Measurements from ENCODE around the gene GARRE1. TPM values are rescaled to one million over a fixed set of nuclear protein-coding genes. Genes with fewer than 3 reads are reported as not detected.

The GARRE1 gene
- total and polyA plus RNA-seq, 2 of the 4 experiments (the other 2 are of a cell fraction), result 13.8 to 16.9 TPM

DNA sequence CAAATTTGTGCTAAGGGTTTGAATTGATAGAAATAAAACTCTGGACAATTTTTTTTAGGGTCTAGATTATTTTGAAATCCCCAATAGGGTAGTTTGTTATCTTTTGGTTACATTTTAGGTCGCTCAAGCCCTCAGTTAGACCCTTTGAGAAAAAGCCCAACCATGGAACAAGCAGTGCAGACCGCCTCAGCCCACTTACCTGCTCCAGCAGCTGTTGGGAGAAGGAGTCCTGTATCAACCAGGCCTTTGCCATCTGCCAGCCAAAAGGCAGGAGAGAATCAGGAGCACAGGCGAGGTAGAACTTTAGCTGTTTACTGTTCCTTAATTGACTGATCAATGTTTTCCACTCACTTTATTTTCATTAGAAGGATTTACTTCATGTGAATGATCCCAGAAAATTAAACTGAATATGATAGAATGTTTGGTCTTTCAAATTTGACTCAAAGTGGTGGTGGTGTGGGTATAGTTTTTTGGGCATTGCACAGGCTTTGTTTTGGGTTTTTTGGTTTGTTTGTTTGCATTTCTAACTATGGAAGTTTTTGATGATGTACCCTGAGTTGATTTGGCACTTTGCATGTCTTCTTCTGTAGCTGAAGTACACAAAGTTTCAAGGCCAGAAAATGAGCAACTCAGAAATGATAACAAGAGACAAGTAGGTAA is 39.2 kb upstream of the GARRE1 start:
- Histone ChIP-seq H4K8ac (ENCODE audit: low read depth in 2 of 2, low read length in 2 of 2) (no peak overlapping the region), H3K9me1 (ENCODE audit: insufficient read depth, low read length) (peaks cover 5% of the 10 kb centered on the region), H3K27me3 (ENCODE audit: control insufficient read depth, insufficient read depth, low read length) (no peaks in the 10 kb centered on the region), H4K20me1 (ENCODE audit: insufficient read depth, low read length) (peaks cover 55% of the 10 kb centered on the region), H4K5ac (ENCODE audit: low read depth, low read length) (no peak overlapping the region), H3K56ac (ENCODE audit: extremely low read depth, insufficient read depth, low read length) (no peak overlapping the region), H3K18ac (ENCODE audit: low read depth, low read length) (no peak overlapping the region), H3K23ac (ENCODE audit: low read depth, low read length) (no peak overlapping the region), H2AK5ac (ENCODE audit: low read depth, low read length) (no peak overlapping the region), H3K4me1 (ENCODE audit: control insufficient read depth, insufficient read depth, low read length) (peaks cover 5% of the 10 kb centered on the region), H3K4me3 (ENCODE audit: insufficient read depth, low read depth, low read length) (no peak overlapping the region), H3K27ac (ENCODE audit: insufficient read depth, low read length) (no peak overlapping the region), H3K14ac (replicated peaks; ENCODE audit: low read depth, low read length) (no peak overlapping the region), H2BK5ac (ENCODE audit: low read depth, low read length, poor library complexity, severe bottlenecking) (no peak overlapping the region), H3K9me3 (ENCODE audit: control insufficient read depth, insufficient read depth, low read length) (no peaks in the 10 kb centered on the region), H2BK120ac (ENCODE audit: low read depth, low read length) (no peak overlapping the region), H3K36me3 (ENCODE audit: control insufficient read depth, insufficient read depth, low read length) (peaks cover 32% of the 10 kb centered on the region), H3K9ac (ENCODE audit: low read depth, low read length) (no peak overlapping the region), H2BK15ac (ENCODE audit: low read depth, low read length) (no peak overlapping the region), H3K4ac (ENCODE audit: low read depth, low read length) (no peak overlapping the region), H2BK20ac (ENCODE audit: low read depth, low read length) (no peak overlapping the region), H4K91ac (ENCODE audit: insufficient read depth, low read depth, low read length) (no peak overlapping the region), H3K4me2 (ENCODE audit: low read depth, low read length) (no peak overlapping the region), H3K79me1 (ENCODE audit: low read depth in 1 of 2, low read length in 2 of 2) (peaks cover 18 to 63% of the 10 kb centered on the region in 2 experiments), H2AFZ (replicated peaks; ENCODE audit: low read length, poor library complexity) (no peak overlapping the region), H2AK9ac (replicated peaks; ENCODE audit: low read depth, low read length, poor library complexity) (no peak overlapping the region)
- in situ Hi-C loops (cut with MboI; ENCODE audit: low sequenced_read_pairs), result no loop called here
- BruUV-seq (replicated peaks), result no TSS peak
- ATAC-seq (ENCODE audit: low read depth) (no peak), DNase-seq (no peak)
- intact Hi-C loops (cut with micrococcal nuclease), result no loop called here
- TF ChIP-seq MAFK (IDR thresholded peaks at IDR 0.05; ENCODE audit: low read depth, low read length) (no peak), SMC3 (IDR thresholded peaks at IDR 0.05; ENCODE audit: low read depth, low read length) (no peak), FOS (IDR thresholded peaks at IDR 0.05; ENCODE audit: low read depth, low read length) (no peak), NFE2L2 (IDR thresholded peaks at IDR 0.05; ENCODE audit: low read depth, low read length) (no peak), RAD21 (IDR thresholded peaks at IDR 0.05; ENCODE audit: low read length) (no peak), POLR2A (IDR thresholded peaks at IDR 0.05; ENCODE audit: low read depth, low read length) (no peak), CHD1 (IDR thresholded peaks at IDR 0.05; ENCODE audit: low read depth, low read length) (no peak), RCOR1 (IDR thresholded peaks at IDR 0.05; ENCODE audit: insufficient replicate concordance, low read length) (no peak)
- TF ChIP-seq, protein P1, sequence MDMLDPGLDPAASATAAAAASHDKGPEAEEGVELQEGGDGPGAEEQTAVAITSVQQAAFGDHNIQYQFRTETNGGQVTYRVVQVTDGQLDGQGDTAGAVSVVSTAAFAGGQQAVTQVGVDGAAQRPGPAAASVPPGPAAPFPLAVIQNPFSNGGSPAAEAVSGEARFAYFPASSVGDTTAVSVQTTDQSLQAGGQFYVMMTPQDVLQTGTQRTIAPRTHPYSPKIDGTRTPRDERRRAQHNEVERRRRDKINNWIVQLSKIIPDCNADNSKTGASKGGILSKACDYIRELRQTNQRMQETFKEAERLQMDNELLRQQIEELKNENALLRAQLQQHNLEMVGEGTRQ (IDR thresholded peaks at IDR 0.05; ENCODE audit: low read depth, low read length), result no peak
- WGBS, 2 experiments (ENCODE audit: extremely low coverage in 2 of 2, insufficient read length in 1 of 2), result 100% methylated on average over 1 of the region's 3 CpGs; no CpG with 5 or more reads in 1 of the 2 experiments
- dilution Hi-C loops (cut with HindIII; ENCODE audit: low sequenced_read_pairs, unreplicated experiment), result no loop called here
- CTCF ChIA-PET, result no interaction called here
- POLR2A ChIA-PET (ENCODE audit: unreplicated experiment), result no interaction called here

Measured in IMR-90 (cell line).